HG03520 (cell line): ENCODE results near the gene CHMP4A.

ENCODE experiments used
- ATAC-seq: cut with Tn5 transposase; IDR thresholded peaks from one replicate; pipeline ENCODE4 v1.9.1; 2021; ENCODE audit warnings: mild to moderate bottlenecking, moderate library complexity; ENCODE audit not compliant: unreplicated experiment

CHMP4A gene, protein sequence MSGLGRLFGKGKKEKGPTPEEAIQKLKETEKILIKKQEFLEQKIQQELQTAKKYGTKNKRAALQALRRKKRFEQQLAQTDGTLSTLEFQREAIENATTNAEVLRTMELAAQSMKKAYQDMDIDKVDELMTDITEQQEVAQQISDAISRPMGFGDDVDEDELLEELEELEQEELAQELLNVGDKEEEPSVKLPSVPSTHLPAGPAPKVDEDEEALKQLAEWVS

DNA sequence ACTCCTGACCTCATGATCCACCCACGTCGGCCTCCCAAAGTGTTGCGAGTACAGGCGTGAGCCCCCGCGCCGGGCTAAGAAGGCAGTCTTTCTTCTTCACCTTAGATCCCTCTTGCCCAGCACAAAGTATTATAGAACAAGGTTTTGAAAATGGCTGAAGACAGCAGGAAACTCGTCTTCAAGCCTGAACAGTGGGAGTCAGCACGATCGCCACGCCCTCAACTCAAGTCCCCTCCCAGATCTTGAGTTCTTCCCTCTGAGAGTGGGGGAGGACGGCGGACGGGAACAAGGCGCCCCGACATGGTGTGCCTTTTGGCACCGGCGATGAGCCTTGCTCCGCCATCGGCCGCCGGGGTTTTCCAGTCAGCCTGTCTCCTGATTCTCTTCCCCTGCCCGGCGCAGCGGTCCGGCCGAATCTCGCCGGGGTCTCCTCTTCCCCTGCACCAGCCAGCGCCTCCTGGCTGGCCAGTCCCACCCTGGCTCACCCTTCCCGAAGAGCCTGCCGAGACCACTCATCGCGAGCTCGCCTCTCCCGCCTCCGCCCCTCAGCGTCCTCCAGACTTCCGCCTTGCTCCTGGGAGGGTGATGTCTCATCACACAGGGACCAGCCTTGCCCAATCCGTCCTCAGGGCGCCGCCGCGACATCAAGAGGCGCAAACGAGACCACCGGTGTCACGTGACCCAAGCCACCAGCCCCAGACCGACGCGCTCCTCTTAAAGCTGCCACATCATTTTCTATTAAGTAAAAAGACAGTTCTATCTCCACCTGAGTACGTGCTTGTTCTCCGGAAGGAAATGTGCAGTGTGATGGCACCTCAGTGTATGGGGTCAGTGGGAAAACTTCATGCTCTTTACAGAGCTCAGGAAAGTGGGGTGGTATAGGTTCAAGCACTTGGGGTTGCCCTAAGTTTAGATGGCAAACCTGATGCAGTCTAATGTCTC, at the start of gene CHMP4A:
CHMP4A (minus strand) TSS at position 565 of the 942 bp plus-strand sequence; CDS start at position 516, 49 bp downstream.
- peak; percentile 76 for ATAC-seq

DNA sequence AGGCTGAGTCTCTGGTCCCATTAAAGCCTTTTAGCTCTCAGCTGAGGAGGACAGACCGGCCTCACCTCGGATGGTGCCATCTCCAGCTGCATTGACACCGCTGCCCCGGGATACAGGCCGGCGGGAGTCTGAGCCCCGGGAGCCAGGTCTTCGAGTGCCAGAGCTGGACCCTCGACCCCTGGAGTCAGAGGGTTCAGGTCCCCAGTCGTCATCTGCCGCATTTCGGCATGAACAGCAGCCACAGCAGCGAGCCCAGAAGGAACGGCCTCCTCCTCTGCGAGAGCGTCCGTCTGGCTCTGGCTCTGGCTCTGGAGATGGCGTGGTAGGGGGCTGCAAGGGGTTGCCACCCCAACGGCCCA, 48.7 kb upstream of the CHMP4A start:
- no peak for ATAC-seq

DNA sequence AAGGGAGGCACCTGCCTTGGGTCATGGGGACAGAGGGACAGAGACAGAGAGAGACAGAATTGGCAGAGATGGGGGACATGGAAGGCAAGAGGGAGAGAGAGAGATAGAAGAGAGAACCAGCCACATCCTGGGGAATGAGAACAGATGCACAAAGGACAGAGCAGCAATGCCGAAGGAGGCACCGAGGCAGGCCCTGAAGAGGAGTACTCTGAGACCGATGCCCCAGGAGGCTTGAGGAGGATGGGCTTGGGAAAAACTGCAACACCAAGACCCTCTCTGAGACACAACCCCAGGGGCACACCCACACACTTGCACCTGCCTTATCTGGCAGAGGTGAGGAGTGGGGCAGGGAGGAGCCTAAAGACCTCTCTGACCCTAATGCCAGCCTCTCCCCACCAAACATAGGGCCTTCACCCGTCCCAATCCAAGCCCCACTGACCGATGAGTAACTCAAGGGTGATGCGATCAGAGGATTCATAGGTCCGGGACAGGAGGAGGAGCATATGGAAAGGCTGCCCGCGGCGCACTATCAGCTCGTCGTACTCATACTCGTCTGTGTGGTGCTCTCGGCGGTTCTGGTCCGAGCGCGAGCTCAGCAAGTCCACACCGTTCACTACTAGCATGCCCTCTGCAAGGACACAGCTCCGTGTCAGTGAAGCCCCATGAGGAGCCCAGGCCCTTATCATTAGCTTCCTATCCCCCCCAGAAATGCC, 48.1 kb upstream of the CHMP4A start:
- ATAC-seq: no peak

DNA sequence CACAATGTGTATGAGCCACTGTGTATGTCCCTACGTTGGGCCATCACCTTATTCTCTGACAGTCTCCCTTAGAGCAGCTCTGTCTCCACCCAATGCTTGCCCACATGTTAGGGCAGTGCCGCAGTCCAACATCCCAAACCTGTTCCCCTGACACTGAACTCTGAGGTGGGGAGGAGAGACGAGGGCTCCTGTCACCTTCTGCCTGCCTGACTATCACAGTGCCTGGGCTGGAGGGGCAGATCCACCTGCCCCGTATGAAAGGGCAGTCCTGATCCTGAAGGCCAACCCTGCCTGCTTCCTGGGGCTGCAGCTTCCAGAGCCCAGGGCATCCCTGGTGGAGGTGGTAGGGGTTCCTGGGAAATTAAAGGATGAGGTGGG, 47.5 kb upstream of the CHMP4A start:
- ATAC-seq: no peak

DNA sequence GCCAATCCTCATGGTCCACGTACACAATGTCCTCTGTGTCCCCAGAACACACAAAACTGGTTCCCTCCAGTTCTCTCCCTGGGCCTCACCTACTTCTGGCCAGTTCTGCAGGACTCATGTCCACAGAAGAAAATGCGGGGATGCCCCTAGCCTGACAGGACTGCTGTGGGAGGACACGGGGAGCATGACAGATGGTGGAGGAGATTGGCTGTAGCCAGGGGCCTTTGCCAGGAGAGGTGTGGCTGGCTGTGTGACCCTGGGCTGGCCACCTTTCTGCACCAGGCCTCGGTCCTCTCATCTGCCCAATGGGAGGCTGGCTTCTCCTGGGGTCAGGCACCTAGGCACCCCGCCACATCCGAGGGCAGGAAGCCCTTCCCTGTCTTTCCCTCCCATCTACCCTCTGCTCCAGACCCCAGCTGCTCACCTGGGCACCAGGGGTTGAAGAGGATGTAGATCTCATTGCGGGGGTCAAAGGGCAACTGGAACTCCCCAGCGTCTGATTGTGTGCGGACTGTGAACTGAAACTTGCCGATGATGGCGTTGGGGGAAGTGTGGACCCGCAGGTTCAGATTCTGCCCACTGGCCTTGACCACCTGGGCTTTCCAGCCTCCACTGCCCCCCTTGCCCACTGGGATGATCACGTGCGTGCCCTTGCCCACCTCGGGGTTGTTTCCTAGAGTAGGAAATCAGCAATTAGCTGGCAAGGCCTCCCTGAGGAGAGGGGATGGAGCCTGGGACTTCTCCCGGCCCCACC, 46.9 kb upstream of the CHMP4A start:
- ATAC-seq: no peak

DNA sequence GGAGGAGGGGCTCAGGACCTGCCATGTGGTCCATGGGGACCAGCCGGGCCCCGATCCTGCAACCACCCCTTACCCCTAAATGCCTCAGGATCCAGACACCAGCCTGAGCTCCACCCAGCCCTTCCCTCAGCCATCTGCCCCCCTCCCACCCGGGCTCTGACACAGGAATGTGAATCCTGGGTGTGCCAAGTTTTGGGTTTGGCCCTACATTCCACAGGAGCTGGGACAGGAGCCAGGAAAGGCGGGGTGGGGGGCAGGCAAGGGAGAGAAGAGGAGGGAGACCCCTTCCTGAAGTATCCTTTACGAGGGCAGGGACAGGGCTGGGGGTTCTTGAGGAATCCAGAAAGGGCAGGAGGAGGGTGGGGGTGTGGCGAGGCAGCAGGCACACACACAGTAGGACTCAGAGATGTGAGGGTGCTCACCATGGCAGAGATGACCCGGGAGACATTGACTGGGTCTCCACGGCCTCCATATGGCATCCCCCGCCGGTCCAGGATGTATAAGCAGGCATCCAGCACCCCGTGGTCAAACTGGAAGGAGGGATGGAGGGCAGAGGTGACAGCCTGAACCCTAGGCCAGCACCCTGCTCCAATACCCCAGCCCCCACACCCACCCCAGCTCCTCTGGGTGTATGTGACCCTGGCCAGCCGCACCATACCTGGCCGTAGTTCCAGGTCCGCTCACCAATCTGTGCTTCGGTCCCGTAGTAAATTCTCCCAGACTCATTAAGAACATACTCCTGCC, 46.2 kb upstream of the CHMP4A start:
- ATAC-seq: no peak

DNA sequence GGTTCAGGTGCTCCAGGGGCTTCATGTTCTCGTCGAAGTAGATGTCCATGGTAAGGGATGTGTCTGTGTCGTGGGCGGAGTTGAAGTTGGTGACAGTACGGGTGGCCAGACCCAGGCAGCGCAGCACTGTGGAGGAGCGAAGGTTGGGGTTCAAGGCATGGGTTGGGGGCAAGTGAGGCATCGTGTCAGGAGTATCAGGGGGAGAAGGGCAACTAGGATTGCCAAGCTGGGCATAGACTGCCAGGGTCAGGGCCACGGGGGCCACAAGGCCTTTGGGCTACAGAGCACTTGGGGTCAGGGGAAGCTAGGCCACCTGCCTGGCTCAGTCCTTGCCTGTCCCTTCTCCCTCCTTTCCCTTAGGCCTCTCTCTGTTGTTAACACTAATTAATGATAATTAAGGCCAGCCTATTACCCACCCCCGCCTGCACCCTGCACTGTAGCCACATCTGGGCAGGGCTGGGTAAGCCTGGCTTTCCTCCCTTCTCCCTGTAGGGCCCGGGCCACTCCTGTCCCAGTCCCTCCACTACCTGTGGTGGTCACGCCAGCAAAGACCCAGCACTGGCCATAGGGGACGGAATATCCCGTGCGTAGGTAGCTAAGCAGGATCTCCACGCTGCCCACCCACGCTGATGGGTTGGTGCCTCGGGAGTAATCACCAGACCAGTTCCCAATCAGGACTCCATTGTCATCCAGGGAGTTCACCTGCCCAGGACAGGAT, 45.4 kb upstream of the CHMP4A start:
- ATAC-seq: no peak

DNA sequence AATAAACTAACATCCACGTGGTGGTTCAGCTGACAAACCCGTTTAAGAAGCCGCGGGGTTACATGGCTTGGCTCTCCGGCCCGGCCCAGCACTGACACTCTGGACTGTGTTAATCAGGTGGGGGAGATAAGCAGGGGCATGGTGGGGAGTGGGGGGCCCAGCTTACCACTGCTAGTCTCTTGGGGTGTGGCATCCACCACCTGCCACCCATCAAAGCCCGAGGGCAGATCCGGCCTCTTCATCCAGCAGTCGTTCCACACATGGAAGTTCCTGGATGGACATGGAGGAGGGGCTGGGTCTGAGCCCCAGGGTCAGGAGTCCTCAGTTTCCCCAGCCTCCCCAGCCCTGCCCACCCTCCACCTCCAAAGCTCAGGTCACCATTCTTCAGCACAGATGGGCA, 44.8 kb upstream of the CHMP4A start:
- no peak for ATAC-seq

DNA sequence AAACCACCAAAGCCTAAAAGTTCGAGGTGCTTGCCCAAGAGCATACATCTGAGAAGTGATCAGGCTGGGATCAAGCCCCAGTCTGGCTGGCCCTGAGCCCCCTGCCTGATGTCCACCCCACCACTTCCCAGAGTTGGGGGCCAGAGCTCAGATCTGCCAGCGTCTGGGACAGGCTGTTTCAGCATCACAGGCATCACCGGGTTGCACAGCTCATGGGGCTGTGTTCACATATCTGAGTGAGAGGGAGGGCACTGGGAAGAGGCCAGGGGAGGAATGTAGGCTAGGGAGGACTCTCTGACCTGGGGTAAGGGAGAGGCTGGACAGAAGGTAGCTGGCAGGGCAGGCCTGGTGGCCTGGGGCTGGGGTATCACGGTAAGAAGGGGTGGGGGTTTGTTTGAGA, 43.7 kb upstream of the CHMP4A start:
- no peak for ATAC-seq

DNA sequence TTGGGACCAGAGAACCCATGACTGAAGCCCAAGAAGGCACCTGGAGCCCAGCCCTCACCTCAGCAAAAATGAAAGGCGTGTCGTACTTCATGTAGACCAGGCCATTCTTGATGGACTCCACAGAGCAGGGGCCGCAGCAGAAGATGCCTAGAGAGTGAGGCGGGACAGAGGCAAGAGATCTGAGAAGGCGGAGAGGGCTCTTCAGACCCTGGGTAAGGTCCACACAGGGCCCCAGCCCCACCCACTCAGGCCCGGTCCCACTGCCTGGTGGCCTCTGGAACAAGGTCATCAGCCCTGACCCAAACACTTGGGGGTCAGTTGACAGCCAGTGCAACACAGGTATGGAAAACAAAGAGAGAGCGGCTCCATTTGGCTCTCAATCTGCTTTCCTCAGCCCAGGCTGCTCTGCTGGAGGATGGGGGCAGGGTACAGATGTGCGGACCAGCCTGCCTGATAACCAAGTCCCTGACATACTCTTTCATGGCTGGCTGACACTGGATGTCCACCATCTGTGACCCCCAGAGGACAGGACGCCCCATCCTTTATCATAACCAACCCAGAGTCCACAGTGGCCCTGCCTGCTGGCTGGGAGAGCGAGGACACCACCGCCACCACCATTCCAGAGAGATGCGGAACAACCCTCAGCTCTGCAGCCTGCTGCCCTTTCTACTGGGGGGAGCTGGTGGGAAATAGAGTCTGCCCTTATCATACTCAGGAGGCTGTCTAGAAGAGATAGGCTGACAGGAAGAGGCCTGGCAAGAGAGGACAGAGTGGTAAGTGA, 42.8 kb upstream of the CHMP4A start:
- ATAC-seq: no peak

DNA sequence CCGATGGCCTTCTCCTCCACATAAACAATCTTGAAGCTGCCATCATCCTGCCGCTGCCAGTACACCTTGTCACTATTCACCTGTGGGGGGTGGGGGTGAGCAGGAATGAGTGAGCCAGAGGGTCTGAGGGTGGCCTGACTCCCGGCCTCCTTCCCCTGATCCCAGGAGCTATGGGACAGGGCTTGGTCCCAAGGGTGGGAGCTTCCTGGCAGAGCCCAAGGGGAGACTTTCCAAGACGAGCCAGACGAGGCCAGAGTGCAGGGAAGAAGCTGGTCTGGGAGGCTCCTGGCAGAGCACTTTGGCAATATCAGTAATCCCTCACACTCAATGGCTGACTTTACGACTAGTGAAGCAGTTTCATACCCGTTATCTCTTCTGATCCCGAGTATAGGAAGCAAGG, 42.1 kb upstream of the CHMP4A start:
- ATAC-seq: no peak

DNA sequence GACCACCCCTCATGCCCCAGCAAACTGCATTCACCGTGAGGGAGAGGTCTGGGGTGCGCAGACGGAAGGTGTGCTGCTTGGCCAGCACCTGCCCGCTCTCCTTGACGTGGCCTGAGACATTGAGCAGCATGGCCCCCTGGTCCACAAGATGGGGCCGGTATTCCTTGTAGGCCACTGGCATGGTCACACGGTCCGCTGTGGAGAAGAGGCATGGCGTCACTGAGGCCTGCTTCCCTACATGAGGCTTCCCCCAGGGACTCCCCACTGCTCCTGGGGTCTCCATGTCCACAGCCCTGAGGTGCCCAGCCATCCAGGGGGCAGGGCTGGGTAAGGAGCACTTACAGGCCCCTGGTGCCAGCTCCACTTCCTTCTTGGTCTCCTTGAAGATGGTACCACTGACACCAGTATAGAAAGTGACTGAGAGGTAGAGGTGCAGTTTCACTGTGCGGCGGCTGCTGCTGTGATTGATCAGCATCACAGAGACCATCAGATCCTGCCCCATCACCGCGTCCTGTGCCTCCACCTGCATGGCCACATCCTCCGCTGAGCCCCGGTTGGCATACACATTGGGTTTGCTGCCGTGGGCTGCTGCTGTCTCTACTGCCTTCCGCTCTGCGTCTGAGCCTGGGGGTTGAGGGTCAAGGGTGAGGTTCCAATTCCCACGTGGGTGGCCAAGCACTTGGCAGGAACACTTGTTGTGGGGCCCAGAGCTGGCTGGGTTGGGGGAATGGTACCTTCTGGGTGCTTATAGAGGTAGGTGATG, 41.5 kb upstream of the CHMP4A start:
- ATAC-seq: no peak

DNA sequence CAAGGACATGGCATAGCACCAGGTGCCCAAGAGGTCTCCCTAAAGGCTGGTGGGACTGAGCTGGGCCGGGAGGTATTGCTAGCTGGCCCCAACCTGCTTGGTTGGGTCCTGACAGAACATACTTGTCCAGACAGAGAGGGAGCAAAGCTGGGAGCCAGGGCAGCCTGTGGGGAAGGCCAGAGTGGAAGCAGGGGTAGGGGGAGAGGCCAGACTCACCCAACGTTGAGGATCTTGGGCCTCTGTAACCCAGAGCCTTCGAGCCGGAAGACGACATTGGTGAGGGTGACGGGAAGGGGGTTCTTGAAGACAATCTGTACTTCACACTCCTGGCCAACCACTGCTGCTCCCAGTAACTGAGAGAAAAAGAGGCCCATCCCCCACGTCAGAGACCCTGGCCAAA, 40.6 kb upstream of the CHMP4A start:
- no peak for ATAC-seq

DNA sequence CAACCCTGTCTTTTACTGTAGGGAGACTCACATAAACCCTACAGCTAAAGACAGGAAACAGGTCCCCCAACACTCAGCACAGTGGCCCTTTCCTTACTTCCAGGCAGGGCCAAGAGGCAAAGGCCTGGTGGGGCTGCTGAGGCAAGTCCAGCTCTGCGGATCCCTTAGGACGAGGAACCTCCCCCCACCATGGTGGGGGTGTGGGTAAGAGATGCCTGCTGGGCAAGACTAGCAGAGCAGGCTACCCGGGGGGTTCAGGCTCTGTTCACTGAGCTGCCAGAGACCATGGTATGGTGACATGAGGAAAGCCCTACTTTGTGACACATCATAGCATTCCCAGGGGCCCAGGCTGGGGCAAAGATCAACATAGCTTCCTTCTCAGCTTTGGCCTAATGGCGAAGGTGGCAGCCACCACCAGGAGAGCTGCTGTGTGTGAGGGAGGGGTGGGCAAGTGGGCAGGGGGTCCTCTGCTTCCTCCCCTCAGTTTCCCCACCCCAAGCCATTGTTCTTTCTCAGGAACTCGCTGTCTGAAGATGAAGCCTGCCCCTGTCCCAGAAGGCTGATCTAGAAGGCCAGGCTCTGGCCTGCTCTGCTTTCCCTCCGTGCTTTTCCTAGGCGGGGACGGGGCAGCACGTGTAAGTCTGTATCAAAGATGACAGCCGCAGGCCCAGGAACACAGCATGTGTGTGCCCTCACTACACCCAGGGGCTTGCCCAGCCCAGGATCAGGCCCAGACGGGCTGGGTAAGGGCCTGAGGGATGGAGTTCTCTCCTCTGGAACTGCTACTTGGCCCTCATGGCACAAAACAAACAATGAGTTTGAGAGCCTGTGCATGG, 39.2 kb upstream of the CHMP4A start:
- ATAC-seq: no peak

DNA sequence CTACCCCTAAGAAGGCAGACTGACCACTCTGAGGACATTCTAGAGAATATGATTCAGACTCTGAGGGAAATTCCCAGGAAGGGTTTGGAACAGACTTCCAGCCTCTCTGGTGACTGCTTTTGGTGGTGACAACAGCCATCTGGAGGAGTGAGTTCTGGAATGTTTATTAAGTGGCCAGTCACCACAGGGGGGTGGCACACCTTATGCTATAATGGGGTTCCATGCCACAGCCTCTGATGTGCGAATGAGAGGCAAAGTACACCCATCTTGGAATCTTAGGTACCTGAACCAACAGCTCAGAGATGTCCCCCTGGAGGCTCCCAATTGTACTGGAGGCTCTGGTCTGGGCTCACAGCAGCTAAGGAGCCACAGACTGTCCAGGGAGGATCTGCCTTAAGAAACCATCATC, 38.6 kb upstream of the CHMP4A start:
- ATAC-seq: no peak

DNA sequence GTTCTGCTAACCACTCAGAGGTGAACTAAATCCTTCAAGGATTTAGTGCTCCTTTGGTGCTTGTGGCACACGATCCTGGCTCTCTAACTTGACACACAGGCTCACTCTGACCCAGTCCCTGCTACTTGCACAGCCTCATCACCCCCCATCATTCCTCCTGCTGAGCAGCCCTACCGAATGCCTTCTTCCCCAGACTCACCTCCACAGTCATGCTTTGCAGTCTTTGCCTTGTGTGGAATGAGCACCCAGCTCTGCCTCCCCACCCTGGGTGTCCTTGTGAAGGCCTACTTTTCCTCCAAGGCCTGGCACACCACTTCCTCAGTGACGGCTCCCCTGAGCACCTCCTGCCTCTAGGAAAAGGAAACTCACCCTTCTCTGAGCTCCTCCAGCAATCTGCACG, 37.1 kb upstream of the CHMP4A start:
- ATAC-seq: no peak
